GDM1 (cell line): ENCODE results near the gene IDS.

Experiments used
- DNase-seq: peaks from one replicate; lab custom pipeline; 2025; lab: John Stamatoyannopoulos, UW

The IDS gene

DNA sequence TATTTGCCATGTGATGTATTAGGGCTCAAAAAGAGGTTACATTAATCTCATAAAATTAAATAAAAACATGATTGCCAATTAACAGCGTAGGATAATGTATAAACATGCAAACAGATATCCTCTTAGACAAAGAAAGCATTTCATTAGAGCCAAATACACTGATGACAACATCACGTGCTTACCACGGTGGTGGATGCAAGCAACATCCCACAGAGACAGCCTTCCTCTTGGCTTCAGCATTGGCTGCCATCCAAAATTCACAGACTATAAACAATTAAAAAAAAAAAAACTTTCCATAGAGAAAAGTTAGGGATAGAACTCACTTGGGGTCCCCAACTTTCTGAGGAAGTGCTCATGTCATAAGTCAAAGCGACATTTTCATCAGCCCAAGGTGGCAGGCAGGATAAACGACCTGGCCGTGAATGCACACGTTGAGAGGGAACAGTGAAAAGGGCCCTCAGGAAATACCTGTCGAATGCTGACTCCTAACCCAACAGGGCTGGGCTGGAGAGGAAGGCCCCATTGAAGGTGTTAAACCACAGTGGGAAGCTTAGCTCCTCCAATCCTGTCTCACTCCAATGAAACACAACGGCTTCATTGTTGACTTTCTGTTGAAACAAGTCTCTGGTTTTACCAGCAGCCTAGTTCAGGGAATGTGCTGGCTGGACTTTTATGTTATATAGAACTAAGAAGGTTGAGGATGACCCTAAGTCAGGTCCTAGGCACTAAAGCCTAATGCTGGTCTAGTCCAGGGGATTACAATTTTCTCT, 48.4 kb downstream of the IDS start:
- no peak for DNase-seq

DNA sequence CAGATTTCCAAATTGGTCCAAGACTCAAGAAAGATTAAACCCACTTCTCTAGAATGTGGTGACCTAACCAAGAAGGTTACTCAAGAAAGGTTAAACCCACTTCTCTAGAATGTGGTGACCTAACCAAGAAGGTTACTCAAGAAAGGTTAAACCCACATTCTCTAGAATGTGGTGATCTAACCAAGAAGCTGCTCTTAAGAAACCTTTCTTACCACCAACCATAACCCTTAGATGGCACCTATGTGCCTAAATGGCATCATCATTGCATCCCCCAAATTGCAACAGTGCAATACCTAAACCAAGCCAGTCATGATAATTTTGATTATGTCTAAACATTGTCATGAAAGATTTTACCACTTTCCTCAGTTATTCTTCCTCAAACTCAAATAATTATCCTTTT, 49.2 kb downstream of the IDS start:
- no peak for DNase-seq

DNA sequence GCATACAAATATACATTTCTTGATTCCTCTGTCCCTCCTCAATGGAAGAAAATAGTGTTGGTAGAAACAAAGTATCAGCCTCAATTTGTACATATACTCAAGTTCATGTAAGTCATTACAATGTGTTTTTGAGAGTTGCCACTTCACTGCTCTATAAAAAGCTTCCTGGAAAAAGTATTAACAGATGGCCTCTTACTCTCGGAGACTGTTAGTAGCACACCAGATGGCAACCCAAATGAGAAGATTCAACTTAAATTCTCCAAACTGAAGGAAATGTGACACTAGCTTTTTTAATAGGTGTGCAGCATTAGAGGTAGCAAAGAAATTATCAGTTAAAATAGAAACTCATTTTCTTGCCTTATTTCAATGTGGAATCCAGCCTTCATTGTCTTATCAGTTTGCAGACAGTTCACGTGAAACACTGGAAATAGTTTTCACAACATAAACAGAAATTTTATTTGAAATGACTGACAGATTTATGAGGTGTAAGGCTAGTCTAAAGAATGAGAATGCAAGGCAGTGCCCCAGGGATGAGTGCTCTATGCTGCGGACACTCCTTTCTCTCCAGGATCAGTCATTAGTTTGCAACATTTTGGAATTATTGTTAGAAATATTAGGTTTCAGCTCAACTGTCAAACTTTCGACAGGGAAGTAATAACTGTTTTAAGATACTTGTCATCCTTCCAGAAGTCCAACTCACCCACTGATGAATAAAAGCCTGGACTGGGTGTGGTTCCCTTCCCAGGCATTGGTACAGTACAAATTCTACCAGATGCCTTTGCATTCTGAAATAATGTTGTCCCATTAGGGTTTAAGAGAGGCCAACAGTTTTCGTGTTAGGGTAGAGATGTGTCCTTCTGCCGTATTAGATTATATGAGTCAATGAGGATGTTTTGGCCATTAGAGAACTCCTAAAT, 50.9 kb downstream of the IDS start:
- no peak for DNase-seq

DNA sequence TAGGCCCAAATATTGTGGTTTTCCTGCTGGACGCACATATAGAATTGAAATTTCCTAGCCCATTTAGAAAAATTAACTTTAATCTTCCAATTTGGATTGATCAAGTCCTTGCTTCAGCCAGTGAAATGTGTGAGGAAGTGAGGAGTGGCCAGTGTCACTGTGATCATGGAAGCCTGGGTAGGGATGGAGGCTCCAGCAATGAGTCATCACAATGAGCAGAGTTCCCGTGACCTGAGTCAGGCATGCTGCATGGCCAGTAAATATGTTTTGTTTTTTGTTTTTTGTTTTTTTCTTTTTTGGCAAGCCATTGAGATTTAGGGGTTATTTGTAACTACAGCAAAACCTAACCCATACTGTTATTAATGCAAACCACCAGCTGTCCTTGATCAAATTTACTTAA, 52.1 kb downstream of the IDS start:
- no peak for DNase-seq

DNA sequence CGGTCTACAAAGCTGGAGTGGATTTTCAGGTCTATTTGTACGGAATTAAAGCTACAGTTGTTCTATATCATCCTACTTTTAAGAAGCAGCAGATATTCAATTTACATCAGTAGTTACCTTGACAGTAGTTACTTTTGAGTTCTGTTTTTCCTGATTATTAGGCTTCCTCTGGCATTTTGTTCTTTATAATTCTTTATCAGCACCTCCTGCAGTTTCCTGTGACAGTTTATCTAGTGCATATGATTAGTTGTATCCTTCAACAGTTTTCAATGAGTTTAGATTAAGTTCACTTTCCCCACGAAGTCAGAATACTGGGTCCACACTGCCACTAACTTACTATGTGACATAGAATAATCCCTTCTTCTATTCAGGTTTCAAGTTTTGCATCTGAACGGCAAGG, 71.7 kb downstream of the IDS start:
- no peak for DNase-seq

- no peak for DNase-seq
Measured at GRCh38 chrX:149433051-149433450, 72.1 kb downstream of the IDS start.
